Measurements from ENCODE around the gene LGALS9B.
A peak's percentile ranks its signal among the peaks of the same experiment; 100 is the strongest.
"Not testable (repeated sequence)": the region's sequence is repeated elsewhere in the genome, so short reads cannot be mapped to it uniquely, and the experiment has no call there.

Gene LGALS9B

GRCh38 chr17:20474081-20474480, 6.7 kb upstream of the LGALS9B start:
- in situ Hi-C loops (cut with MboI; ENCODE audit: low pct_unique_long_range_greater_than_20kb, low sequenced_read_pairs); DNase-seq: not testable (repeated sequence)

- DNase-seq; in situ Hi-C loops (cut with MboI; ENCODE audit: low pct_unique_long_range_greater_than_20kb, low sequenced_read_pairs): not testable (repeated sequence)
Measured at GRCh38 chr17:20469946-20470345, 2.6 kb upstream of the LGALS9B start.

GRCh38 chr17:20469107-20469506, 1.8 kb upstream of the LGALS9B start:
- in situ Hi-C loops (cut with MboI; ENCODE audit: low pct_unique_long_range_greater_than_20kb, low sequenced_read_pairs) = not testable (repeated sequence)

GRCh38 chr17:20466999-20467398, 340 bp downstream of the LGALS9B start:
- DNase-seq = peak; percentile 4
- in situ Hi-C loops (cut with MboI; ENCODE audit: low pct_unique_long_range_greater_than_20kb, low sequenced_read_pairs) = not testable (repeated sequence)

More at GRCh38 chr17:20469107-20469506, 1.8 kb upstream of the LGALS9B start:
- DNase-seq = not testable (repeated sequence)

GRCh38 chr17:20466553-20466952, 786 bp downstream of the LGALS9B start:
- in situ Hi-C loops (cut with MboI; ENCODE audit: low pct_unique_long_range_greater_than_20kb, low sequenced_read_pairs); DNase-seq: not testable (repeated sequence)

GRCh38 chr17:20465535-20465934, 1.8 kb downstream of the LGALS9B start:
- in situ Hi-C loops (cut with MboI; ENCODE audit: low pct_unique_long_range_greater_than_20kb, low sequenced_read_pairs); DNase-seq: not testable (repeated sequence)

GRCh38 chr17:20464854-20465414, 2.4 kb downstream of the LGALS9B start:
- in situ Hi-C loops (cut with MboI; ENCODE audit: low pct_unique_long_range_greater_than_20kb, low sequenced_read_pairs) = not testable (repeated sequence)

GRCh38 chr17:20462158-20462557, 5.2 kb downstream of the LGALS9B start:
- in situ Hi-C loops (cut with MboI; ENCODE audit: low pct_unique_long_range_greater_than_20kb, low sequenced_read_pairs); DNase-seq: not testable (repeated sequence)

More at GRCh38 chr17:20464854-20465414, 2.4 kb downstream of the LGALS9B start:
- DNase-seq = not testable (repeated sequence)

- DNase-seq; in situ Hi-C loops (cut with MboI; ENCODE audit: low pct_unique_long_range_greater_than_20kb, low sequenced_read_pairs): not testable (repeated sequence)
Measured at GRCh38 chr17:20457848-20458381, 9.4 kb downstream of the LGALS9B start.

- in situ Hi-C loops (cut with MboI; ENCODE audit: low pct_unique_long_range_greater_than_20kb, low sequenced_read_pairs); DNase-seq: not testable (repeated sequence)
Measured at GRCh38 chr17:20455106-20455505, 12.2 kb downstream of the LGALS9B start.

- in situ Hi-C loops (cut with MboI; ENCODE audit: low pct_unique_long_range_greater_than_20kb, low sequenced_read_pairs); DNase-seq: not testable (repeated sequence)
Measured at GRCh38 chr17:20453820-20454434, 13.4 kb downstream of the LGALS9B start.

- DNase-seq; in situ Hi-C loops (cut with MboI; ENCODE audit: low pct_unique_long_range_greater_than_20kb, low sequenced_read_pairs): not testable (repeated sequence)
Measured at GRCh38 chr17:20450852-20451251, 16.5 kb downstream of the LGALS9B start.

- in situ Hi-C loops (cut with MboI; ENCODE audit: low pct_unique_long_range_greater_than_20kb, low sequenced_read_pairs); DNase-seq: not testable (repeated sequence)
Measured at GRCh38 chr17:20447534-20448321, 19.6 kb downstream of the LGALS9B start.

- DNase-seq = peak; percentile 23
- in situ Hi-C loops (cut with MboI; ENCODE audit: low pct_unique_long_range_greater_than_20kb, low sequenced_read_pairs) = not testable (repeated sequence)
Measured at GRCh38 chr17:20446895-20447294, 20.4 kb downstream of the LGALS9B start.

- in situ Hi-C loops (cut with MboI; ENCODE audit: low pct_unique_long_range_greater_than_20kb, low sequenced_read_pairs); DNase-seq: not testable (repeated sequence)
Measured at GRCh38 chr17:20444581-20445236, 22.6 kb downstream of the LGALS9B start.

- DNase-seq; in situ Hi-C loops (cut with MboI; ENCODE audit: low pct_unique_long_range_greater_than_20kb, low sequenced_read_pairs): not testable (repeated sequence)
Measured at GRCh38 chr17:20444173-20444572, 23.2 kb downstream of the LGALS9B start.

GRCh38 chr17:20443632-20444031, 23.7 kb downstream of the LGALS9B start:
- DNase-seq; in situ Hi-C loops (cut with MboI; ENCODE audit: low pct_unique_long_range_greater_than_20kb, low sequenced_read_pairs): not testable (repeated sequence)

GRCh38 chr17:20440665-20441064, 26.7 kb downstream of the LGALS9B start:
- DNase-seq; in situ Hi-C loops (cut with MboI; ENCODE audit: low pct_unique_long_range_greater_than_20kb, low sequenced_read_pairs): not testable (repeated sequence)

- DNase-seq; in situ Hi-C loops (cut with MboI; ENCODE audit: low pct_unique_long_range_greater_than_20kb, low sequenced_read_pairs): not testable (repeated sequence)
Measured at GRCh38 chr17:20435166-20435565, 32.2 kb downstream of the LGALS9B start.

Measured in KBM-7 (cell line).